Stimulated activated CD8-positive, alpha-beta memory T cell treated with anti-CD3 and anti-CD28 coated beads, Interleukin-15, amount 100 ng/mL, for 1 hour (primary cell): Measurements from ENCODE around the gene ZNF341.
A peak's percentile ranks its signal among the peaks of the same experiment; 100 is the strongest.
"Not testable (repeated sequence)": the region's sequence is repeated elsewhere in the genome, so short reads cannot be mapped to it uniquely, and the experiment has no call there.

Experiments used
- DNase-seq: peaks from one replicate; pipeline ENCODE4 v3.0.0-alpha.2; 2020; ENCODE audit warnings: low read depth

Gene ZNF341

DNA sequence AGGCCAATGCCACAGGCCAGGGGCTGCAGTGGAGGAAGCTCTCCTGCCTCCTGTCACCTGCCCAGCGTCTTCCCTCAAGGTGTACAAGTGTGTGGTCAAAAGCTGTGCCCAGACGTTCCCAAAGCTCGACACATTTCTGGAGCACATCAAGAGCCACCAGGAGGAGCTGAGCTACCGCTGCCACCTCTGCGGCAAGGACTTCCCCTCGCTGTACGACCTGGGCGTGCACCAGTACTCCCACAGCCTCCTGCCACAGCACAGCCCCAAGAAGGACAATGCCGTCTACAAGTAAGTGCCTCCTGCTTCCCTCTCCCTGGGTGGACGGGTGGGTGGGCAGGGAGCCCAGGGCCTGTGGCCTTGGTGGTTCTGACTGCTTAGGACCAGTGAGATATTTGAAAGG, 38.2 kb downstream of the ZNF341 start:
- DNase-seq: no peak

DNA sequence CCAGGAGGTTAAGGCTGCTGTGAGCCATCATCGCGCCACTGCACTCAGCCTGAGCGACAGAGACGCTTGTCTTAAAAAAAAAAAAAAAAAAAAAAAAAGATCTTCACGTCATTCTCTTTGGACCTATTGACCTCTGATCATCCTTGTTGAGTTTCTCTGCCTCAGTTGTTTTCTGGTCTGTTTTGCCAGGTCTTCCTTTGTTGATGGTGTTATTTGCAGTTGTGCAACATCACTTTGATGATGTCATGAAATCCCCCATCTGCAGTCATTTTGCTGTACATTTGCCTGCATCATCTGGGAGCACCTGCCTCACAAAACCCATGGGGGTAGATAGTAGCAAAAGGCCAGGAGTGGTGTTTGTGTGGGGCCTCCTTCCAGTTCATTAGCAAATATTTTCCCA, 40.1 kb downstream of the ZNF341 start:
- DNase-seq: no peak

- DNase-seq: no peak
Observed at GRCh38 chr20:33772439-33772838, 40.6 kb downstream of the ZNF341 start.

GRCh38 chr20:33773412-33774089, 41.8 kb downstream of the ZNF341 start:
- DNase-seq: no peak

DNA sequence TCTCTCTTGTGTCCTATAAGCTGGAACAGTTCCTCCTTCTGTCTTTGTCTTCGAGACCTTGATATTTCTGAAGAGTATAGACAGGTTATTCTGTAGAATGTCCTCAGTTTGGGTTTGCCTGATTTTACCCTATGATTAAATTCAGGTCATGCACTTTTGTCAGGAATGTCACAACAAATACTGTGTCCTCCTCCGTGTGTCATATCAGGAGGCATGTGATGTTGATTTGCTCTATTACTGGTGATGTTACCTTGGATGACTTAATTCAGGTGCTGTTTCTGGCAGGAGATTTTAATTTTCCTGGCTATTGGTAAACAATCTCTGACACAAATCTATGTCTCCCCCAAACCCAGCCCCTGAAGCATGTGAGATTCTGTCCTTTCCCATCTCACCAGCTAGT, 46.0 kb downstream of the ZNF341 start:
- DNase-seq: no peak

DNA sequence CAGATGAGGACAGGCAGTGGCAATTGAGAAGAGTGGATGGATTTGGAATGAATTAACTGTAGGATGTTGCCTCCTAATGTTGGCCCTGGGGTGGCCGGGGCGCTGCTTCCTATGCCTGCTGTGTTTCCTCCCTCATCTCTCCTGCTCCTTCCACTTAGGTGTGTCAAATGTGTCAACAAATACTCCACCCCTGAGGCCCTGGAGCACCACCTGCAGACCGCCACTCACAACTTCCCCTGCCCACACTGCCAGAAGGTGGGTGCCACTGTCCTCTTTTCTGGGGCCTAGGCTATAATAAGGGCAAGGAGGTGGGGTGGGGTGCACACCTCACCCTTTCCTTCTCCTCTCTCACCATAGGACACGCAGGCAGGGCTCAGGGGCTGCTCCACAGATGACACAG, 49.3 kb downstream of the ZNF341 start:
- DNase-seq: no peak

GRCh38 chr20:33781945-33782344, 50.1 kb downstream of the ZNF341 start:
- DNase-seq: no peak

DNA sequence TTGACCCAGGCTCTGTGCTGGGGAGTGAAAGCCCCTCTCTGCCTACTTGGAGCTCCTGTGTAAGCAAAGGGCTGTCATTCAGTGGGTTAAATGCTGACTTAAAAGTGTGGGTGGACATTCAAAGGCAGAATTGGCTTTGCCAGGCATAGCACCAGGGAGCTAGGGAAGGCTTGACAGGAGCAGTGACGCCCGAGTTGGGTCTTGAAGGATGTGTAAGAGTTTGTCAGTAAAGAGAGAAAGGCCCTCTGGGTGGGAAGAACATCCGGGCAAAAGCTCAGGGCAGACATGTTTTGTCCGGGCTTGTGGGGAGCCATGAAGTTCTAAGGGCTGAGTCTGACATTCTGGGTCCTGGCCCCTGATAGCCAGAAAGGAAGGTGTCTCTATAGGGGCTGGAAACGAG, 51.5 kb downstream of the ZNF341 start:
- no peak for DNase-seq

DNA sequence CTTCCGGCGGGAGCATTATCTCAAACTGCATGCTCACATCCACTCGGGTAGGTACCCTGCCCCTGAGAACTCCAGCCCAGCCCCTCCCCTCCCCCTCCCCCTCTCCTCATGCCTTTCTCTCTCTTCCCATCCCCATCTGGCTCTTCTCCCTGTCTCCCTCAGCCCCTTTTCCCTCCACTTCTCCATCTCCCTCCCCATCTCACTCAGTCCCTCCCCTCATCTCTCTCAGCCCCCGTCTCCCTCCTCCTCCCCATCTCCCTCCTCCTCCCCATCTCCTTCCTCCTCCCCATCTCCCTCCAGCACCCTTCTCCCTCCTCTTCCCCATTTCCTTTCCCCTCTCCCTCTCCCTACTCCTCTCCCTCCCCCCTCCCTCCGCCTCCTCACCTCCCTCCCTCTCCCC, 52.0 kb downstream of the ZNF341 start:
- DNase-seq: no peak

GRCh38 chr20:33784225-33784624, 52.4 kb downstream of the ZNF341 start:
- no peak for DNase-seq

DNA sequence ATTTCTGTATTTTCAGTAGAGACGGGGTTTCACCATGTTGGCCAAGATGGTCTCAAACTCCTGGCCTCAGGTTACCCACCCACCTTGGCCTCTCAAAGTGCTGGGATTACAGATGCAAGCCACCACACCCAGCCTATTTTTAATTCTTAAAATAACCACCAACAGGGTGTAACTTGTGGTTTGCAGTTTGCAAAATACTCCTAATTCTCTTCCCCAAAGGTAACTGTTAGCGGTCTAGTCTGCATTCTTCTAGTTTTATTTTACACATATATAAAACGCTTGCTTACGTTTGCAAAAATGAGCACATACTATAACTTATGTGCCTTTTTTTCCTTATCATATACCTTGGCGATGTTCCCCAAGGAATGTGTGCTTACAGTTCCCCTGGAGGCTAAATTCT, 53.7 kb downstream of the ZNF341 start:
- no peak for DNase-seq

GRCh38 chr20:33787253-33787891, 55.6 kb downstream of the ZNF341 start:
- DNase-seq: no peak

DNA sequence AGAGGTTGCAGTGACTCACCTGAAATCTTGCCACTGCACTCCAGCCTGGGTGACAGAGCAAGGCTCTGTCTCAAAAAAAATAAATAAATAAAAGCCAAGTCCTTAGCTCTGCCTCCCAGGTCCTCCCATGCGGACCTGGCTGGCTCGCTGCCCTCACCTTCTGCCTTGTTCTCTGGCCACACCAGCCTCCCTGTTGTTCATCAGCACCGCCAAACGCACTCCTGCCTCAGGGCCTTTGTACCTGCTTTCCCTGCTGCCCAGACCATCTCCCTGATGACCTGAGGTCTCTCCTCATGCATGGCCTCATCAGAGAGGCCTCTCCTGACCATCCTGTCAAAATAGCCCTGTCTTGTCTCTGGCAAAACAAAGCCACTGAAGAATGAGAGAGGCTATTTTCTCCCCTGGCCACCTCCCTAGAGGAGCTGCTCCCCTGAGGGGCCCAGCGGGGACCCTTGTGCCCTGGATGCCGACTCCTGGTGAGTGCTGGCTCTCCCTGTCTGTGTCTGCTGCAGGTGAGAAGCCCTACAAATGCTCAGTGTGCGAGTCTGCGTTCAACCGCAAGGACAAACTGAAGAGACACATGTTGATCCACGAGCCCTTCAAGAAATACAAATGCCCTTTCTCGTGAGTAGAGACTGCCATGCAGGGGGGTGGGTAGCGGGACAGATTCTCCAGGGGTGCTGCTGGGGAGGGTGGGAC, 56.7 kb downstream of the ZNF341 start:
- DNase-seq: no peak

- no peak for DNase-seq
Observed at GRCh38 chr20:33789109-33789857, 57.5 kb downstream of the ZNF341 start.

- DNase-seq: no peak
Observed at GRCh38 chr20:33789858-33790182, 58.0 kb downstream of the ZNF341 start.

- no peak for DNase-seq
Observed at GRCh38 chr20:33790566-33790965, 58.8 kb downstream of the ZNF341 start.

- DNase-seq: no peak
Observed at GRCh38 chr20:33791021-33791420, 59.2 kb downstream of the ZNF341 start.

DNA sequence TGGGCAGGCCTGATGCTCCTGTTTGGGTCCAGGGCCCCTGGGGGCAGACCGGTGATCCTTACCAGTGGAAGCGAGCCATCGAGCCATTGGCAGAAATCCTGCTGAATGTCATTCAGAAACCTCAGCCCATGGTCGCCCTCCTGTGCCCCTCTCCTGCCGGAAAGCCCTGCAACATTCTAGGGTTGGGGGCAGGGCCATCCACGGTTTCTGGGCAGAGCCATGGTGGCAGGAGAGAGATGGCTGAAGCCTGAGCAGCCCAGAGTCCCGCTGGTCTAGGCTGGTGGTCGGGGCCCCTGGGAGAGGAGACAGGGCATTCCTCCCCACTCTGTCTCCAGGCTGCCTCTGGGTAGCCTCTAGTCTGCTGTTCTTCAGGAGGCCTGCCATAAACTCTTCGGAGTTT, 59.7 kb downstream of the ZNF341 start:
- no peak for DNase-seq

DNA sequence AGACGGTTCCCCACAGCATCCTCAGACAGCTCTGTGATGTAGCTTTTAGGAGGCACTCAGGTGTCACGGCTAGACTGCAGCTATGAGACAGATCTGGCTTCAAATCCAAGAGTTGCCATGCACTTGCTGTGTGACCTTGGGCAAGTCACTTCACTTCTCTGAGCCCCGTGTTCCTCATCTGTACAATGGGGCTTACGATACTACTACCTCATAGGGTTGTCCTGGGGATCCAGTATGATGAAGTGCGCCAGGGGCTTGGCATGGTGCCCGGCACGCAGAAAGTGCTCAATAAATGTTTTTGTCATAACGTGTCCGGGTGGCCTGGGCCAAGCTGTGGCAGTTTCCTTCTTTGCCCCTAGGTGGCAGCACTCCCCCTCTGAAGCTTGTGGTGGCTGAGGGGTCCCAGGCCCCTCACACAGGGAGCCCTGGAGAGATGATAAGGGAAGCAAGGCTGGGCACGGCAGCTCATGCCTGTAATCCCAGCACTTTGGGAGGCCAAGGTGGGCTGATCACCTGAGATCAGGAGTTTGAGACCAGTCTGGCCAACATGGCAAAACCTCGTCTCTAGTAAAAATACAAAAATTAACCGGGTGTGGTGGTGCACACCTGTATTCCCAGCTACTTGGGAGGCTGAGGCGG, 60.3 kb downstream of the ZNF341 start:
- DNase-seq: peak; percentile 31

- DNase-seq: not testable (repeated sequence)
Observed at GRCh38 chr20:33792598-33792989, 60.8 kb downstream of the ZNF341 start.

DNA sequence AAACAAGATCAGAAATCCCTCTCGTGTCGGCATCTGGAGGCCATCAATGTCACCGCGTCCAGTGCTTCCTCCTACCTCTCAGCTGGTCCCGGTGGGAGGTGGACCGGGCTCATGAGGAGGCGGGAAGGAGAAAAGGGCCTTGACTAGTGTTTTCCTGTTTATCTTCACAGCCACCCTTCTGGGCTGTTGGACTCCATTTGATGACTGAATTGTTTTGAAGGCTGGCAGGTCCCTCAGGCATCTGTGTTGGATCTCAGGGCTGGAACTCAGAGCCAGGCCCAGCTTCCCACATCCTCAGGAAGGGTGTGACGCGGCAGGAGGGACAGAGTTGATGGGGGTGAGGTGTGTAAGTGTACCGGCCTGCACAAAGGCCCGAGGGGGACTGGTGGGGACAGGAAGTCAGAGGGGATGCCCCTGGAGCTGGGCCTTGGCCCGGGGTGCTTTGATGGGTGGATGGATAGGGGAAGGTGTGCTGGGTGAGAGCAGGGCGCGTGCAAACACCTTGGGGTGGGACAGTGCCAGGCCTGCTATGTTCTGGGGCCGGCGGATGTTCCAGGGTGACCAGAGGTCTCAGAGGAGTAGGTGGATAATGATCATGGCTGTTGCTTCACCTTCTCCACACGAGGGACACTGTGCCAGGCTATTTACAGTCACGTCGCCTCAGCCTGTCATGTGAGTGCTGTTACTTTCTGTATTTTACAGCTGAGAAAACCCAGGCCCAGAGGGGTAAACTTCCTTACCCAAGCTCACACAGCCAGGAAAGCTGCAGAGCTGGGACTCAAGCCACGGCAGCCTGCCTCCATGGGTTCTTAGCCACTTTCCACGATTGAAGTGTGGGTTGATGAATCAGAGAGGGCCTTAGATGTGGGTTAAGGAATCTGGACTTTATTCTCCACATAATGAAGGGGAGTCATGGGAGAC, 61.5 kb downstream of the ZNF341 start:
- no peak for DNase-seq
